Measurements from ENCODE around the gene CYP1B1.
"Not testable (repeated sequence)": the region's sequence is repeated elsewhere in the genome, so short reads cannot be mapped to it uniquely, and the experiment has no call there.

DNA sequence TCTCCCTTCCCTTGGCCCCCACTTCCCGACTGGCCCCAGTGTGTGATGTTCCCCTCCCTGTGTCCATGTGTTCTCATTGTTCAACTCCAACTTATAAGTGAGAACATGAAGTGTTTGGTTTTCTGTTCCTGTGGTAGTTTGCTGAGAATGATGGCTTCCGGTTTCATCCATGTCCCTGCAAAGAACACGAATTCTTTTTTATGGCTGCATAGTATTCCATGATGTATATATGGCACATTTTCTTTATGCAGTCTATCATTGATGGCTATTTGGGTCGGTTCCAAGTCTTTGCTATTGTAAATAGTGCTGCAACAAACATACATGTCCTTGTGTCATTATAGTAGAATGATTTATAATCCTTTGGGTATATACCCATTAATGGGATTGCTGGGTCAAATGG lies 35.4 kb upstream of the CYP1B1 start:
- TF ChIP-seq, protein P1, sequence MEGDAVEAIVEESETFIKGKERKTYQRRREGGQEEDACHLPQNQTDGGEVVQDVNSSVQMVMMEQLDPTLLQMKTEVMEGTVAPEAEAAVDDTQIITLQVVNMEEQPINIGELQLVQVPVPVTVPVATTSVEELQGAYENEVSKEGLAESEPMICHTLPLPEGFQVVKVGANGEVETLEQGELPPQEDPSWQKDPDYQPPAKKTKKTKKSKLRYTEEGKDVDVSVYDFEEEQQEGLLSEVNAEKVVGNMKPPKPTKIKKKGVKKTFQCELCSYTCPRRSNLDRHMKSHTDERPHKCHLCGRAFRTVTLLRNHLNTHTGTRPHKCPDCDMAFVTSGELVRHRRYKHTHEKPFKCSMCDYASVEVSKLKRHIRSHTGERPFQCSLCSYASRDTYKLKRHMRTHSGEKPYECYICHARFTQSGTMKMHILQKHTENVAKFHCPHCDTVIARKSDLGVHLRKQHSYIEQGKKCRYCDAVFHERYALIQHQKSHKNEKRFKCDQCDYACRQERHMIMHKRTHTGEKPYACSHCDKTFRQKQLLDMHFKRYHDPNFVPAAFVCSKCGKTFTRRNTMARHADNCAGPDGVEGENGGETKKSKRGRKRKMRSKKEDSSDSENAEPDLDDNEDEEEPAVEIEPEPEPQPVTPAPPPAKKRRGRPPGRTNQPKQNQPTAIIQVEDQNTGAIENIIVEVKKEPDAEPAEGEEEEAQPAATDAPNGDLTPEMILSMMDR (IDR thresholded peaks at IDR 0.05), result not testable (repeated sequence)
- not testable (repeated sequence) for TF ChIP-seq POLR2A (IDR thresholded peaks at IDR 0.05)

All from thyroid gland (tissue), 4 donors.